Measurements from ENCODE around the gene ACSM2A. TPM values are rescaled to one million over a fixed set of nuclear protein-coding genes. Genes with fewer than 3 reads are reported as not detected.
A peak's percentile ranks its signal among the peaks of the same experiment; 100 is the strongest.
"Not testable (repeated sequence)": the region's sequence is repeated elsewhere in the genome, so short reads cannot be mapped to it uniquely, and the experiment has no call there.

ACSM2A gene
- total RNA-seq, 2 donors from 2014 or later, result not detected

- peaks cover 3 to 12% of the 10 kb centered on the region in 2 donors for H3K27me3 Mint-ChIP-seq
- H3K4me1 Mint-ChIP-seq (ENCODE audit: low read depth in 2 of 2); H3K27ac Mint-ChIP-seq; DNase-seq (ENCODE audit: low spot score); H3K36me3 Mint-ChIP-seq; ATAC-seq; H3K4me3 Mint-ChIP-seq; H3K9me3 Mint-ChIP-seq: not testable (repeated sequence)
These were observed 32.7 kb downstream of the ACSM2A start for GRCh38 chr16:20483989-20484388.

DNA sequence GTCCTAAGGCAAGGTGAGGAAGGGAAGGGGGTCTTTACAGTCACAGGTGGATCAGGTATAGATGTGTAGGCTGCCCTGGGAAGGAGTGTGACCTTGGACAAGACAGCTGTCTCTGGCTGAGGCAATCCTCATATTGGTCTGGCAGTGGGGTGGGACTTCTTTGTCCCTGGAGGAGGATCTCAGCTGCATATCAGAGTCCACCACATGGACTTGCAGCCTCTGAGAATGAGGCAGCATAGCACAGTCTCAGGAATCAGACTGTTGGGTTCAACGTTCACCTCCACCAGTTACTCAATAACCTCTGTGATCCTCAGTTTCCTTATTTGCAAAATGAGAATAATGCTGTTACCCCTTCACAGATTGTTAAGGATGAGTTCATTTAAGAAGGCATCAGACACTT lies 33.4 kb downstream of the ACSM2A start:
- Mint-ChIP-seq H3K9me3 (no peaks in the 10 kb centered on the region), H3K27me3 (peaks cover 3 to 12% of the 10 kb centered on the region in 2 donors), H3K4me1 (ENCODE audit: low read depth in 2 of 2) (no peaks in the 10 kb centered on the region), H3K4me3 (no peak overlapping the region), H3K27ac (no peak overlapping the region), H3K36me3 (no peaks in the 10 kb centered on the region)
- DNase-seq (ENCODE audit: low spot score), result no peak
- ATAC-seq, result peak in 1 of 2 donors; percentile 28

GRCh38 chr16:20485408-20485807 lies 34.1 kb downstream of the ACSM2A start:
- Mint-ChIP-seq H3K9me3 (no peaks in the 10 kb centered on the region), H3K36me3 (no peaks in the 10 kb centered on the region)

DNA sequence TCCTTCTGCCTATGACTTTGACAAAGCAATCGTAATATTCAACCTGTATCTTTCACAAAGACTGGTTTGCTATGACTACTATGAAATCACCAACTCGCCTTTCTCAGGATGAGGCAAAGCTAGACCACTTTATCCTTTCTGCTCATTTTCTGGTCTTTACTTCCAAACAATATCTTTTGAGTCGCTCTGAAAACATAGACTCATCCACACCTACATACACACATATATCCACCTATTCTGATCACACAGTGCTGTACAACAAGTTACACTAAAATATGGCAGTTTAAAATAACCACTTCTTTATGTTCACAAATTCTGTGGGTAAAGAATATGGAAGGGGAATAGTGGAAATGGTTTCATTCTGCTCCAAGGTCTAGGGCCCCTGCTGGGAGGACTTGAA lies 39.7 kb downstream of the ACSM2A start:
- not testable (repeated sequence) for H3K27me3 Mint-ChIP-seq; H3K9me3 Mint-ChIP-seq; H3K4me1 Mint-ChIP-seq (ENCODE audit: low read depth in 2 of 2); ATAC-seq; H3K27ac Mint-ChIP-seq; H3K4me3 Mint-ChIP-seq; H3K36me3 Mint-ChIP-seq; DNase-seq (ENCODE audit: low spot score)

More at GRCh38 chr16:20485408-20485807, 34.1 kb downstream of the ACSM2A start:
- Mint-ChIP-seq H3K27me3 (peaks cover 3 to 12% of the 10 kb centered on the region in 2 donors), H3K4me1 (ENCODE audit: low read depth in 2 of 2) (no peaks in the 10 kb centered on the region), H3K27ac (no peak overlapping the region), H3K4me3 (no peak overlapping the region)
- ATAC-seq (no peak), DNase-seq (ENCODE audit: low spot score) (no peak)

DNA sequence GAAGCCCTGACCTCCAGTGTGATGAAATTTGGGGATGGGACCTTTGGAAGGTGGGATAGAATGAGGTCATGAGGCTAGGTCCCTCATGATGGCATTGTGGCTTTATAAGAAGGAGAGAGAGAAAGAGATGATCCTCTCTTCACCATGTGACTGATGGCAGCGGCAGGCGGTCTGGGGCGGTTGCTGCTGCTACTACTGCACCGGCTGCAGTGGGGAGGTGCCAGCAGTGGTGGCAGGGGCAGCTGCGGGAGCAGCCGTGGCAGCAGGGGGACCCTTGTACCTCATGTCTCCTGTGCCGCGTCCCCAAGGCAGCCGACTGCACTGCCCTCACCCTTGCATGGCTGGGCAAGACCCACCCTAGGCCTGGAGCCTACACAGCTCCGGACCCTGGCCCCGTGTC lies 40.1 kb downstream of the ACSM2A start:
- H3K4me1 Mint-ChIP-seq (ENCODE audit: low read depth in 2 of 2); H3K9me3 Mint-ChIP-seq; H3K36me3 Mint-ChIP-seq; H3K27ac Mint-ChIP-seq; H3K4me3 Mint-ChIP-seq; H3K27me3 Mint-ChIP-seq; DNase-seq (ENCODE audit: low spot score): not testable (repeated sequence)
- ATAC-seq, result peak in 1 of 2 donors; percentile 21

GRCh38 chr16:20504418-20504817 lies 53.1 kb downstream of the ACSM2A start:
- Mint-ChIP-seq H3K4me3 (no peak overlapping the region), H3K27ac (no peak overlapping the region), H3K36me3 (no peaks in the 10 kb centered on the region), H3K27me3 (no peaks in the 10 kb centered on the region), H3K4me1 (ENCODE audit: low read depth in 2 of 2) (no peaks in the 10 kb centered on the region), H3K9me3 (no peaks in the 10 kb centered on the region)
- DNase-seq (ENCODE audit: low spot score), result no peak
- peak in 1 of 2 donors; percentile 13 for ATAC-seq

DNA sequence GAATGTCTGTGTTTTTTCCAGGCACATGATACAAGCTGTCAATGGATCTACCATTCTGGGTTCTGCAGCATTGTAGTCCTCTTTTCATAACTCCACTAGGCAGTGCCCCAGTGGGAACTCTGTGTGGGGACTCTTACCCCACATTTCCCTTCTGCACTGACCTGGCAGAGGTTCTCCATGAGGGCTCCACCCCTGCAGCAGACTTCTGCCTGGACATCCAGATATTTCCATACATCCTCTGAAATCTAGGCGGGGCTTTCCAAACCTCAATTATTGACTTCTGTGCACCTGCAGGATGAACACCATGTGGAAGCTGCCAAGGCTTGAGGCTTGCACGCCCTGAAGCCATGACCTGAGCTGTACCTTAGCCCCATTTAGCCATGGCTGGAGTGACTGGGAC lies 56.0 kb downstream of the ACSM2A start:
- Mint-ChIP-seq H3K36me3 (no peaks in the 10 kb centered on the region), H3K4me1 (ENCODE audit: low read depth in 2 of 2) (no peaks in the 10 kb centered on the region), H3K9me3 (peaks cover 3% of the 10 kb centered on the region), H3K4me3 (no peak overlapping the region), H3K27ac (no peak overlapping the region), H3K27me3 (no peaks in the 10 kb centered on the region)
- ATAC-seq (no peak), DNase-seq (ENCODE audit: low spot score) (no peak)

- DNase-seq (ENCODE audit: low spot score) (no peak), ATAC-seq (no peak)
- no peaks in the 10 kb centered on the region for H3K36me3 Mint-ChIP-seq
- H3K27me3 Mint-ChIP-seq, result peaks cover 0 to 22% of the 10 kb centered on the region in 2 donors
- peaks cover 7% of the 10 kb centered on the region for H3K9me3 Mint-ChIP-seq
- no peak overlapping the region for H3K4me3 Mint-ChIP-seq
- H3K4me1 Mint-ChIP-seq (ENCODE audit: low read depth in 2 of 2), result no peaks in the 10 kb centered on the region
- H3K27ac Mint-ChIP-seq, result no peak overlapping the region
These were observed 59.0 kb downstream of the ACSM2A start for GRCh38 chr16:20510323-20510722.

DNA sequence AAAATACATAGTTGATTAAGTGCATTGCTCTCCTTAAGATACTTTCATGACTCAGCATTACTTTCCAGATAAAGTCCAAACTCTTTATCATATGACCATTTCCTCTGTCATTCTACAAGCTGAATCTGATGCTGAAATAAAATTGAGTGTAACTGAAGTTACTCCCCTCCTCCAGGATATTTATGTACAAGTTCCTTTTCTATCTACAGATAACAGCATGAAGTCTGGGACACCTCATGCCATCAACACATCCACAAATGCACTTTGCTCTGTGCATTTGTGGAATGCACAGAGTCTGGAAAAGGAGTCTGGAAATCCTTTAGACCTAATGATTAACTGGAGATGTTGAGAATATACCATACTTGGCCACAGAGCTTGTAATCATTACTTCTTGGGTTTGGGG lies 64.4 kb downstream of the ACSM2A start:
- no peak overlapping the region for H3K4me3 Mint-ChIP-seq
- peaks cover 6% of the 10 kb centered on the region for H3K9me3 Mint-ChIP-seq
- DNase-seq (ENCODE audit: low spot score) (no peak), ATAC-seq (no peak)
- H3K27me3 Mint-ChIP-seq, result peaks cover 8 to 43% of the 10 kb centered on the region in 2 donors
- H3K27ac Mint-ChIP-seq, result no peak overlapping the region
- H3K4me1 Mint-ChIP-seq (ENCODE audit: low read depth in 2 of 2), result no peaks in the 10 kb centered on the region
- H3K36me3 Mint-ChIP-seq, result no peaks in the 10 kb centered on the region

GRCh38 chr16:20517149-20517548 lies 65.8 kb downstream of the ACSM2A start:
- H3K4me3 Mint-ChIP-seq, result no peak overlapping the region
- H3K4me1 Mint-ChIP-seq (ENCODE audit: low read depth in 2 of 2), result no peaks in the 10 kb centered on the region
- no peak for ATAC-seq
- peaks cover 8 to 43% of the 10 kb centered on the region in 2 donors for H3K27me3 Mint-ChIP-seq
- peaks cover 6% of the 10 kb centered on the region for H3K9me3 Mint-ChIP-seq
- no peaks in the 10 kb centered on the region for H3K36me3 Mint-ChIP-seq
- no peak for DNase-seq (ENCODE audit: low spot score)
- H3K27ac Mint-ChIP-seq, result no peak overlapping the region

DNA sequence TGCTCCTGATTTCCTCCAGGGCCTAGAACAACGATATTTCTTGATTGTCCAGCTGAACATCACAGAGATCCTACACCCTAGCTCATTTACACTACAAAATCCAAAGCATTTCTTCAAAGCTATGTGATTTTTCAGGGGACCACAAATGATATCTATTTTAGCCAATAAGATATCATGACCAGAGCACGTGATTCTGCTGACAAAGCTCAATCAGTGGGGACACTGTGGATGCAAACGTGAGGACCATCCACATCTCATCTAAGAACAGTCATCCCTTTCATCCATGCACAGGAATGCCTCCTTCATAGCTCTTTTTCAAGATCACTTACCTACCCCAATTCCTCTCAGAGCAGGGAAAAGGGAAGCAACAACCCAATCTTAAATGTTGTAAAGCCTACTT lies 67.9 kb downstream of the ACSM2A start:
- no peak for DNase-seq (ENCODE audit: low spot score)
- Mint-ChIP-seq H3K27ac (no peak overlapping the region), H3K4me3 (no peak overlapping the region), H3K36me3 (no peaks in the 10 kb centered on the region), H3K9me3 (peaks cover 6% of the 10 kb centered on the region), H3K27me3 (peaks cover 8 to 30% of the 10 kb centered on the region in 2 donors), H3K4me1 (ENCODE audit: low read depth in 2 of 2) (no peaks in the 10 kb centered on the region)
- no peak for ATAC-seq

- DNase-seq (ENCODE audit: low spot score), result no peak
These were observed 68.8 kb downstream of the ACSM2A start for GRCh38 chr16:20520103-20520502.

GRCh38 chr16:20531795-20532194 lies 80.5 kb downstream of the ACSM2A start:
- H3K4me1 Mint-ChIP-seq (ENCODE audit: low read depth in 2 of 2); H3K27me3 Mint-ChIP-seq; H3K9me3 Mint-ChIP-seq; H3K36me3 Mint-ChIP-seq; DNase-seq (ENCODE audit: low spot score); H3K27ac Mint-ChIP-seq; H3K4me3 Mint-ChIP-seq: not testable (repeated sequence)
- peak; percentile 26 to 37 for ATAC-seq

More at GRCh38 chr16:20520103-20520502, 68.8 kb downstream of the ACSM2A start:
- no peak for ATAC-seq
- Mint-ChIP-seq H3K27me3 (peaks cover 8 to 23% of the 10 kb centered on the region in 2 donors), H3K36me3 (no peaks in the 10 kb centered on the region), H3K27ac (no peak overlapping the region), H3K9me3 (peaks cover 5% of the 10 kb centered on the region), H3K4me1 (ENCODE audit: low read depth in 2 of 2) (no peaks in the 10 kb centered on the region), H3K4me3 (no peak overlapping the region)

- not testable (repeated sequence) for H3K4me3 Mint-ChIP-seq; DNase-seq (ENCODE audit: low spot score); H3K27me3 Mint-ChIP-seq; H3K4me1 Mint-ChIP-seq (ENCODE audit: low read depth in 2 of 2); ATAC-seq; H3K9me3 Mint-ChIP-seq; H3K36me3 Mint-ChIP-seq; H3K27ac Mint-ChIP-seq
These were observed 81.0 kb downstream of the ACSM2A start for GRCh38 chr16:20532284-20532792.

DNA sequence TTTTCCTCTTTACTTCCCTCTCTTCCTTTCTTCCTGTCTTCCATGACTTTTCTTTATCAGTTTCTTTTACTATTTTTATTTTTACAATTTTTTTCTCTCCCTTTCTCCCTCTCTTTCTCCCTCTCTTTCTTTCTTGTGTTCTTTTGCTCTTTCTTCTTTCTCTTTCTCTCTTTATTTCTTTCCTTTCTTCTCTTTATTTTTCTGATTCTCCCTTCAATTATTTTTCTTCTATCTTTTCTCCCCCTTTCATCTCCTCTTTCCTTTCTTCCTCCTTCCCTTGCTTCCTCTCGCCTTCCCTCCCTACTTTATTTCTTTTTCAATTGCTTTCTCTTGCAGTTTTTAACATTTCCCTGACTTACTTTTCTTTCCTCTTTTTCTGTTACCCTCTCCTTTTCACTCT lies 85.3 kb downstream of the ACSM2A start:
- DNase-seq (ENCODE audit: low spot score); H3K9me3 Mint-ChIP-seq; H3K4me1 Mint-ChIP-seq (ENCODE audit: low read depth in 2 of 2); H3K27ac Mint-ChIP-seq; ATAC-seq; H3K27me3 Mint-ChIP-seq; H3K36me3 Mint-ChIP-seq; H3K4me3 Mint-ChIP-seq: not testable (repeated sequence)

Measured in natural killer cell treated with Interleukin-12 subunit alpha and Interleukin-12 subunit beta and Interleukin-15 and Interleukin-18, amount 100 ng/mL, for 72 hours (primary cell).